Subcutaneous adipose tissue (tissue), 4 donors: ENCODE results near the gene NAGK. TPM values are rescaled to one million over a fixed set of nuclear protein-coding genes. Genes with fewer than 3 reads are reported as not detected.

Experiments
- total RNA-seq, 4 donors: library from RNA; depleted of rRNA; stranded (reverse); fragments of >200 nt; gene quantifications; one replicate each; pipeline ENCODE4 v1.1.0, GENCODE V29; 2016
- TF ChIP-seq, protein P1 (sequence below): fragments of 450-650 bp; IDR thresholded peaks from one replicate; pipeline ENCODE4 v1.5.1; 2016; ENCODE audit warnings: low read depth, mild to moderate bottlenecking, control low read depth, antibody characterized with exemption, moderate library complexity

The NAGK gene
- total RNA-seq, 4 donors from 2014 or later: 60.8 to 169 (median 97.6) TPM

DNA sequence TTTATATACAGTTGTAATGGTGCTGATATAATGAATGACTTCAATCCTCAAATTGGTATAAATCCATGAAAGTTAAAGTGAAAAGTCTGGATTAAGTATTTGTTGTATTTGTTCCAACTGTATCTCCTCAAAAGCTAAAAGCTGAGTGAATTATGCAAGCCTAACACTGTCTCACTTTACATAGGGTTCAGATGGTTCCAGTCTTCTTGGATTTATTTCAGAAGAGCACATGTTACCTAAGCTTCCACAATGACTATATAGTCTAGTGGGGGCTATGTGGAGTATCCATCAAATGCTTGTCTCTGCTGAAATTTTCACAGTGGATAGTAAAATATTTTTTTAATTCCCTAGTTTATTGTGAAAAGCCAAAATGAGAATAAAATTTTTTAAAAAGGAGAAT lies 48.6 kb downstream of the NAGK start:
- TF ChIP-seq, protein P1, sequence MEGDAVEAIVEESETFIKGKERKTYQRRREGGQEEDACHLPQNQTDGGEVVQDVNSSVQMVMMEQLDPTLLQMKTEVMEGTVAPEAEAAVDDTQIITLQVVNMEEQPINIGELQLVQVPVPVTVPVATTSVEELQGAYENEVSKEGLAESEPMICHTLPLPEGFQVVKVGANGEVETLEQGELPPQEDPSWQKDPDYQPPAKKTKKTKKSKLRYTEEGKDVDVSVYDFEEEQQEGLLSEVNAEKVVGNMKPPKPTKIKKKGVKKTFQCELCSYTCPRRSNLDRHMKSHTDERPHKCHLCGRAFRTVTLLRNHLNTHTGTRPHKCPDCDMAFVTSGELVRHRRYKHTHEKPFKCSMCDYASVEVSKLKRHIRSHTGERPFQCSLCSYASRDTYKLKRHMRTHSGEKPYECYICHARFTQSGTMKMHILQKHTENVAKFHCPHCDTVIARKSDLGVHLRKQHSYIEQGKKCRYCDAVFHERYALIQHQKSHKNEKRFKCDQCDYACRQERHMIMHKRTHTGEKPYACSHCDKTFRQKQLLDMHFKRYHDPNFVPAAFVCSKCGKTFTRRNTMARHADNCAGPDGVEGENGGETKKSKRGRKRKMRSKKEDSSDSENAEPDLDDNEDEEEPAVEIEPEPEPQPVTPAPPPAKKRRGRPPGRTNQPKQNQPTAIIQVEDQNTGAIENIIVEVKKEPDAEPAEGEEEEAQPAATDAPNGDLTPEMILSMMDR: no peak

DNA sequence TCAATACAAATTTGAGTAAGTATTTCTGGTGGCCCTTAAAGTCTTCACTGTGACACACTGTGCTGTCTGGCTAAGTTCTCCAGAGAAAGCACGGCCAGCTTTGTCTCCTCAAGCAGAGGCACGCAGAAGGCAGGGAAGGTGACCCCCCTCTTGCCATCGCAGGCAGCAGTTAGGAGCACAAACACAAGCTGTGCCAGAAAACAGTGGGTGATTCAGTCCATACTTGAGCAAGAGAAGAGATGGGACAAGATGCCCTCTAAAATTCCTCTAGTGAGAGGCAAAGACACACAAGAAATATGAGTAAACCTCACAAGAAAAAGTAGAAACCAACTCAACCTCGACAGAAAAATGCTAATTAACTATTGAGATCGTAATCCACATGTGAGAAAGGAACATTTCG lies 51.7 kb downstream of the NAGK start:
- TF ChIP-seq, protein P1: no peak

DNA sequence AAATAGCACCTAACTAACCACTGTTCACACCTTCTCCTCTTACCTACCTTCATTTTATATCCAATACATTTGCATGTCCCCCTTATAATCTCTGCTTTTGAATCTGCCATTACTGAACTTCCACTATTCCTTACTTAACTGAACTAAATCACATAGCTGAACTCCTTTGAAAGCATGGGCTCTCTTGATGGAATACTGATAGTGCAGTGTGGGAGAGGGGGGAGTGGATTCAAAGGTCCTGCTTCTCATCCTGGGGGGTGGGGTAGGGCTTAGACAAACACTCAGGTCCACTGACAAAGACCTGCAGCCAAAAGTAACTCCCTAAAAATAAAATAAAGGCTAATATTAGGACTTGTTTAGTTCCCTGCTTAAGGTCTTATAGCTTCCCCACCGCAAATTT lies 53.0 kb downstream of the NAGK start:
- TF ChIP-seq, protein P1: no peak

DNA sequence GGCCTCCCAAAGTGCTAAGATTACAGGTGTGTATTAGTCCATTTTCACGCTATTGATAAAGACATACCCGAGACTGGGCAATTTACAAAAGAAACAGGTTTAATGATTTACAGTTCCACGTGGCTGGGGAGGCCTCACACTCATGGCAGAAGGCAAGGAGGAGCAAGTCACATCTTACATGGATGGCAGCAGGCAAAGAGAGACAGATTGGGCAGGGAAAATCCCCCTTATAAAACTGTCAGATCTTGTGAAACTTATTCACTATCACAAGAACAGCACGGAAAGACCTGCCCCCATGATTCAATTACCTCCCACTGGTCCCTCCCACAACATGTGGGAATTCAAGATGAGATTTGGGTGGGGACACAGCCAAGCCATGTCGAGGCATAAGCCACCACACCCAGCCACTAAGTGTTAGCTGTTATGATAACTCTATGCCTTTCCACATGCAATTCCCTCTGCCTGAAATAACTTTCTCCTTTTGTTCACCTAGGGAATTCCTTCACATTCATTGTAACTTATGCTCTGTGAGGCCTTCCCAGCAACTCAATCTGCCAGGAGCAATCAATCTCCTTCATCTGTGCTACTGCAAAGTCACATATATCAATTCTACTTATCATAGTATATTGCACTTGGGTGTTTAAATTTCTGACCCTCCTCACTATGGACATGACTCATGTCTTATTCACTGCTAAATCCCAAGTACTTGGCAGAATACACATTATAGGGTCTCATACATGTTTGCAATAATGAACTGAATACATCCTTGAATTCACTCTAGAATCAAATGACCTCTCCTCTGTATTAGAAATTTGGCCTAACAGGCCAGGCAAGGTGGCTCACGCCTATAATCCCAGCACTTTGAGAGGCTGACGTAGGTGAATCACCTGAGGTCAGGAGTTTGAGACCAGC lies 54.2 kb downstream of the NAGK start:
- TF ChIP-seq, protein P1: no peak

DNA sequence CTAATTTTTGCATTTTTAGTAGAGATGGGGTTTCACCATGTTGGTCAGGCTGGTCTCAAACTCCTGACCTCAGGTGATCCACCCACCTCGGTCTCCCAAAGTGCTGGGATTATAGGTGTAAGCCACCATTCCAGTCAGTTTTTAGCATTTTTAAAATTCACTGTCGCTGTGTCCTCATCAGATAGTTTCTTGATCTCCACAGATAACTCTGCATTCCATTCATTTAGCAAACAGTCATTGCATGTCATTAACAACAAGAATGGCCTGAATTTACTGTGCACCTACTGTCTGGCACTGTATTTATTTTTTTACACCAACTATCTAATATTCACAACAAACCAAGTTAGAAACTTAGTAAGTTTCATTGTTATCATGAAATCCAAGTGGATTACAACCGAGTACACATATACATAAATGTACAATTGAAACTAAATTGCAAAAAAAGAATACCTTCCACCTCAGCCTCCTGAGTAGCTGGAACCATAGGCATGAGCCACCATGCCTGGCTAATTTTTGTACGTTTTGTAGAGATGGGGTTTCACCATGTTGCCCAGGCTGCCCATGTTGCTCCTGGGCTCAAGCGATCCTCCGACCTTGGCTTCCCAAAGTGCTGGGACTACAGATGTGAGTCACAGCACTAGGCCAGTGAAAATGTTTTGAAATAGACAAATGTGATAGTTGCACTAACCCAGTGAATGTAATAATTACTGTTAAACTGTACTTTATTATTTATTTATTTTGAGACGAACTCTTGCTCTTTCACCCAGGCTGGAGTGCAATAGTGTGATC lies 57.3 kb downstream of the NAGK start:
- TF ChIP-seq, protein P1: no peak

DNA sequence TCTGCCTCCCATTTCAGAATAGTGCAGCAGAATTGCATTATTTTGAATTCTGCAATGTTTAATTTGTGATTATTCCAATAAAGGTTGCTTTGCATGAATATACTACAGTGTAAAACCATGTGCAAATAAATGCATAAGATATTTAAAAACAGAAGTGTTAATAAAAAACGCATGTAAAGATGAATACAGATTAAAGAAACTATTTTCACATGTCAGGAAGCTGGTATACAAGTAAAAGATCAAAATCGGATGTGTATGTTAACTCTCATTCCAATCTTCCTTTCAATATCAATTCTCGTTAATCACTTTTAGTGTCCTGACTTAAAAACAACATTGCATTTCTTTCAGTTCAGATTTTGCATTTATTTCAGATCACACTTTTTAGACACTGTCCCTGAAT lies 58.5 kb downstream of the NAGK start:
- TF ChIP-seq, protein P1: no peak

Other genes starting within 250 kb of the NAGK start
- gene CLEC4F, start 248.0 kb upstream of the NAGK start, total RNA-seq: under 1 TPM in 1 of 4 donors, not detected in 3; 0.38 TPM
- not detected for gene CD207, start 232.8 kb upstream of the NAGK start, total RNA-seq
- gene VAX2, start 168.1 kb upstream of the NAGK start, total RNA-seq: 1 to 10 TPM in 2 of 4 donors, under 1 TPM in 1, not detected in 1; 0.65 to 2.2 (median 1.9) TPM
- not detected for gene ATP6V1B1, start 132.7 kb upstream of the NAGK start, total RNA-seq
- 10 to 100 TPM in 2 of 4 donors, 1 to 10 TPM in 2; 3.5 to 16.4 (median 8.3) TPM for gene ANKRD53, start 90.0 kb upstream of the NAGK start, total RNA-seq
- gene TEX261, start 73.8 kb upstream of the NAGK start, total RNA-seq: 10 to 100 TPM; 29.5 to 49.9 (median 33.4) TPM
- 10 to 100 TPM; 12.1 to 53.2 (median 21.1) TPM for gene MCEE, start 61.6 kb downstream of the NAGK start, total RNA-seq
- 10 to 100 TPM; 16.1 to 31.6 (median 23.5) TPM for gene MPHOSPH10, start 62.0 kb downstream of the NAGK start, total RNA-seq
- gene PAIP2B, start 158.5 kb downstream of the NAGK start, total RNA-seq: 1 to 10 TPM; 4.4 to 7.0 (median 5.4) TPM